K562 (cell line): ENCODE data around the gene SETD7. TPM values are rescaled to one million over a fixed set of nuclear protein-coding genes. Genes with fewer than 3 reads are reported as not detected.

Source experiments
- BCLAF1 ChIP-seq, 2 experiments: fragments of 450-650 bp in 1 of 2; IDR thresholded peaks; 2 replicates each; pipeline ENCODE4 v1.6.1; 2011 to 2017; ENCODE audit warnings: low read depth in 2 of 2, antibody characterized with exemption in 1 of 2, borderline replicate concordance in 1 of 2, low read length in 1 of 2, mild to moderate bottlenecking in 1 of 2, mixed read lengths in 1 of 2; ENCODE audit not compliant: control insufficient read depth in 1 of 2
- FOXK1 ChIP-seq: sonication (generic); formaldehyde crosslinking; IDR thresholded peaks from 2 replicates; pipeline ENCODE4 v1.8.0; 2022; ENCODE audit warnings: missing genetic modification reagents, mild to moderate bottlenecking, borderline replicate concordance
- JUND ChIP-seq, 2 experiments: IDR thresholded peaks; 2 replicates in 1 of 2; 3 replicates in 1 of 2; pipeline ENCODE4 v1.6.1; 2011; ENCODE audit warnings: borderline replicate concordance in 2 of 2, low read depth in 2 of 2, low read length in 2 of 2, improper control_type of control experiment in 1 of 2, missing biosample characterization in 1 of 2, missing genetic modification characterization in 1 of 2, missing genetic modification reagents in 1 of 2
- LARP7 ChIP-seq: fragments of 450-650 bp; IDR thresholded peaks from 2 replicates; pipeline ENCODE4 v1.6.1; 2016
- TAF15 ChIP-seq: fragments of 200-400 bp; formaldehyde crosslinking; IDR thresholded peaks from 2 replicates; pipeline ENCODE4 v1.6.1; 2017; ENCODE audit warnings: mild to moderate bottlenecking, low read depth, low read length, moderate library complexity
- THRAP3 ChIP-seq: fragments of 450-650 bp; IDR thresholded peaks from 2 replicates; pipeline ENCODE4 v1.6.1; 2016; ENCODE audit warnings: mild to moderate bottlenecking, inconsistent platforms, borderline replicate concordance
- ZNF408 ChIP-seq: fragments of 250-450 bp; sonication (Bioruptor Pico); IDR thresholded peaks from 2 replicates; pipeline ENCODE4 v1.4.0; 2020; ENCODE audit warnings: low read depth, mild to moderate bottlenecking, moderate library complexity
- polyA plus RNA-seq, 8 experiments: library from polyadenylated mRNA; depleted of rRNA in 4 of 8; stranded (reverse) in 5 of 8; unstranded in 3 of 8; fragments of >200 nt; fragmentation: Nextera tagmentation in 2 of 8; fragmentation: Illumina TruSeq in 1 of 8; extraction: Ambion mirVana in 2 of 8; extraction: Trizol in 1 of 8; gene quantifications; 2 replicates each; pipeline versions ENCODE4 v1.2.1 to v1.2.3, GENCODE V29; 2011 to 2014; ENCODE audit warnings: inconsistent platforms in 1 of 8, missing spikeins in 1 of 8
- total RNA-seq, 7 experiments: library from RNA; depleted of rRNA in 6 of 7; stranded (reverse); fragments of >200 nt in 6 of 7; fragmentation: Illumina TruSeq in 2 of 7; extraction: Trizol in 2 of 7; gene quantifications; 2 replicates each; pipeline versions ENCODE4 v1.2.1 to v1.2.3, GENCODE V29; 2011 to 2021; ENCODE audit warnings: low replicate concordance in 1 of 7
- TF ChIP-seq, protein P1 (sequence below): fragments of 200-600 bp; sonication (generic); IDR thresholded peaks from one replicate; pipeline ENCODE4 v1.6.1; 2012; ENCODE audit warnings: mild to moderate bottlenecking, low read depth, low read length, inconsistent platforms
- TF ChIP-seq, protein P2 (sequence below): sonication (generic); formaldehyde crosslinking; IDR thresholded peaks from 2 replicates; pipeline ENCODE4 v1.9.0; 2022; ENCODE audit warnings: mild to moderate bottlenecking, missing genetic modification reagents

The SETD7 gene
- total and polyA plus RNA-seq, 9 of the 15 experiments (the other 6 are each of a cell fraction or from before 2014, with no cell fraction given), result 0.37 to 2.4 (median 1.7) TPM

DNA sequence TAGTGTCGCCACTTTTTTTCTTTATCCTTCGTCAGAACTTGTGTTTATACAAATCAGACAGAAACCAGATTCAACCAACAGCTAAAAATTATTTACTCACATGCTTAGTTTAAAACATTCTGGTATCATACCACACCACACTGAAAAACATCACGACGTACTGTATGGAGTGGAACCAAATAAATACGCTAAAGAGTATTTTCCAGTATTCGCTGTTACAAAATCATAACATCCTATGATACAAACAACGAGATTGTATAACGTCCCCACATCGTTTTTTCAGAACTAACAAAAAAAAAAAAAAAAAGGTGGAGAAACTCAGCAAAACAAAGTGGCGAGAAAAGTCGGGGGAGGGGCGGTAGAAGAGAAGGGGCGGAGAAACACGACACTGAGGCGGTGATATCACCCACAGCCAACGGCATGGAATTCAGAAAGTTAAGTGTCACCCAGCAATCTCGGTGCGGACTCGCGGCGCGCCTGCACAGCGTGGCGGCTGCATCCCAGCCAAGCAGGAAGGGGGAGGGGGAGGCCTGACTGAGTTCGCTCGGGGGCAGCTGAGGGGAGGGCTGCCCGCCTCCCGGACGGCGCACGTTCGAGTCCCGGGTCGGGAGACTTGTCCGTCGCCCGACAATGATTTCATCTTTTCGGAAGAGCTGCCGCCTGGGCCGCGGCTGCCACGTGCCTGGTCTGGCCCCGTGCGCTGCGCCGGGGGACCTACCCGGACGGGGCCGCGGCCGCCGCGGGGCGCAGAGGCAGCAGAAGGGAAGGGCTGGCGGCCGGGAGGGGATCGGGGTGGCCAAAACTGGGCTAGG is 920 bp downstream of the SETD7 start (continued):
- TF ChIP-seq, protein P1, sequence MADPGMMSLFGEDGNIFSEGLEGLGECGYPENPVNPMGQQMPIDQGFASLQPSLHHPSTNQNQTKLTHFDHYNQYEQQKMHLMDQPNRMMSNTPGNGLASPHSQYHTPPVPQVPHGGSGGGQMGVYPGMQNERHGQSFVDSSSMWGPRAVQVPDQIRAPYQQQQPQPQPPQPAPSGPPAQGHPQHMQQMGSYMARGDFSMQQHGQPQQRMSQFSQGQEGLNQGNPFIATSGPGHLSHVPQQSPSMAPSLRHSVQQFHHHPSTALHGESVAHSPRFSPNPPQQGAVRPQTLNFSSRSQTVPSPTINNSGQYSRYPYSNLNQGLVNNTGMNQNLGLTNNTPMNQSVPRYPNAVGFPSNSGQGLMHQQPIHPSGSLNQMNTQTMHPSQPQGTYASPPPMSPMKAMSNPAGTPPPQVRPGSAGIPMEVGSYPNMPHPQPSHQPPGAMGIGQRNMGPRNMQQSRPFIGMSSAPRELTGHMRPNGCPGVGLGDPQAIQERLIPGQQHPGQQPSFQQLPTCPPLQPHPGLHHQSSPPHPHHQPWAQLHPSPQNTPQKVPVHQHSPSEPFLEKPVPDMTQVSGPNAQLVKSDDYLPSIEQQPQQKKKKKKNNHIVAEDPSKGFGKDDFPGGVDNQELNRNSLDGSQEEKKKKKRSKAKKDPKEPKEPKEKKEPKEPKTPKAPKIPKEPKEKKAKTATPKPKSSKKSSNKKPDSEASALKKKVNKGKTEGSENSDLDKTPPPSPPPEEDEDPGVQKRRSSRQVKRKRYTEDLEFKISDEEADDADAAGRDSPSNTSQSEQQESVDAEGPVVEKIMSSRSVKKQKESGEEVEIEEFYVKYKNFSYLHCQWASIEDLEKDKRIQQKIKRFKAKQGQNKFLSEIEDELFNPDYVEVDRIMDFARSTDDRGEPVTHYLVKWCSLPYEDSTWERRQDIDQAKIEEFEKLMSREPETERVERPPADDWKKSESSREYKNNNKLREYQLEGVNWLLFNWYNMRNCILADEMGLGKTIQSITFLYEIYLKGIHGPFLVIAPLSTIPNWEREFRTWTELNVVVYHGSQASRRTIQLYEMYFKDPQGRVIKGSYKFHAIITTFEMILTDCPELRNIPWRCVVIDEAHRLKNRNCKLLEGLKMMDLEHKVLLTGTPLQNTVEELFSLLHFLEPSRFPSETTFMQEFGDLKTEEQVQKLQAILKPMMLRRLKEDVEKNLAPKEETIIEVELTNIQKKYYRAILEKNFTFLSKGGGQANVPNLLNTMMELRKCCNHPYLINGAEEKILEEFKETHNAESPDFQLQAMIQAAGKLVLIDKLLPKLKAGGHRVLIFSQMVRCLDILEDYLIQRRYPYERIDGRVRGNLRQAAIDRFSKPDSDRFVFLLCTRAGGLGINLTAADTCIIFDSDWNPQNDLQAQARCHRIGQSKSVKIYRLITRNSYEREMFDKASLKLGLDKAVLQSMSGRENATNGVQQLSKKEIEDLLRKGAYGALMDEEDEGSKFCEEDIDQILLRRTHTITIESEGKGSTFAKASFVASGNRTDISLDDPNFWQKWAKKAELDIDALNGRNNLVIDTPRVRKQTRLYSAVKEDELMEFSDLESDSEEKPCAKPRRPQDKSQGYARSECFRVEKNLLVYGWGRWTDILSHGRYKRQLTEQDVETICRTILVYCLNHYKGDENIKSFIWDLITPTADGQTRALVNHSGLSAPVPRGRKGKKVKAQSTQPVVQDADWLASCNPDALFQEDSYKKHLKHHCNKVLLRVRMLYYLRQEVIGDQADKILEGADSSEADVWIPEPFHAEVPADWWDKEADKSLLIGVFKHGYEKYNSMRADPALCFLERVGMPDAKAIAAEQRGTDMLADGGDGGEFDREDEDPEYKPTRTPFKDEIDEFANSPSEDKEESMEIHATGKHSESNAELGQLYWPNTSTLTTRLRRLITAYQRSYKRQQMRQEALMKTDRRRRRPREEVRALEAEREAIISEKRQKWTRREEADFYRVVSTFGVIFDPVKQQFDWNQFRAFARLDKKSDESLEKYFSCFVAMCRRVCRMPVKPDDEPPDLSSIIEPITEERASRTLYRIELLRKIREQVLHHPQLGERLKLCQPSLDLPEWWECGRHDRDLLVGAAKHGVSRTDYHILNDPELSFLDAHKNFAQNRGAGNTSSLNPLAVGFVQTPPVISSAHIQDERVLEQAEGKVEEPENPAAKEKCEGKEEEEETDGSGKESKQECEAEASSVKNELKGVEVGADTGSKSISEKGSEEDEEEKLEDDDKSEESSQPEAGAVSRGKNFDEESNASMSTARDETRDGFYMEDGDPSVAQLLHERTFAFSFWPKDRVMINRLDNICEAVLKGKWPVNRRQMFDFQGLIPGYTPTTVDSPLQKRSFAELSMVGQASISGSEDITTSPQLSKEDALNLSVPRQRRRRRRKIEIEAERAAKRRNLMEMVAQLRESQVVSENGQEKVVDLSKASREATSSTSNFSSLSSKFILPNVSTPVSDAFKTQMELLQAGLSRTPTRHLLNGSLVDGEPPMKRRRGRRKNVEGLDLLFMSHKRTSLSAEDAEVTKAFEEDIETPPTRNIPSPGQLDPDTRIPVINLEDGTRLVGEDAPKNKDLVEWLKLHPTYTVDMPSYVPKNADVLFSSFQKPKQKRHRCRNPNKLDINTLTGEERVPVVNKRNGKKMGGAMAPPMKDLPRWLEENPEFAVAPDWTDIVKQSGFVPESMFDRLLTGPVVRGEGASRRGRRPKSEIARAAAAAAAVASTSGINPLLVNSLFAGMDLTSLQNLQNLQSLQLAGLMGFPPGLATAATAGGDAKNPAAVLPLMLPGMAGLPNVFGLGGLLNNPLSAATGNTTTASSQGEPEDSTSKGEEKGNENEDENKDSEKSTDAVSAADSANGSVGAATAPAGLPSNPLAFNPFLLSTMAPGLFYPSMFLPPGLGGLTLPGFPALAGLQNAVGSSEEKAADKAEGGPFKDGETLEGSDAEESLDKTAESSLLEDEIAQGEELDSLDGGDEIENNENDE, result no peak
- no peak for TF ChIP-seq BCLAF1 (IDR thresholded peaks at IDR 0.05; ENCODE audit: borderline replicate concordance in 1 of 2, control insufficient read depth in 1 of 2, low read depth in 2 of 2, low read length in 1 of 2)
- no peak for TF ChIP-seq FOXK1 (CRISPR knock-in tag)
- no peak for TF ChIP-seq ZNF408 (CRISPR knock-in tag)
- TF ChIP-seq JUND (IDR thresholded peaks at IDR 0.05; ENCODE audit: borderline replicate concordance, low read depth, low read length), result peak; percentile 64
- TF ChIP-seq JUND (tag; IDR thresholded peaks at IDR 0.05; ENCODE audit: borderline replicate concordance, low read depth, low read length), result peak; percentile 46; the same call in 1 of the 3 replicates
- TF ChIP-seq TAF15, result no peak
- TF ChIP-seq THRAP3, result no peak
- TF ChIP-seq, protein P2, sequence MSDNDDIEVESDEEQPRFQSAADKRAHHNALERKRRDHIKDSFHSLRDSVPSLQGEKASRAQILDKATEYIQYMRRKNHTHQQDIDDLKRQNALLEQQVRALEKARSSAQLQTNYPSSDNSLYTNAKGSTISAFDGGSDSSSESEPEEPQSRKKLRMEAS, result peak; percentile 81
- TF ChIP-seq LARP7, result no peak
